Astrocyte (in vitro differentiated cells and primary cell): ENCODE results near the gene ARID3B. TPM values are rescaled to one million over a fixed set of nuclear protein-coding genes. Genes with fewer than 3 reads are reported as not detected.
A peak's percentile ranks its signal among the peaks of the same experiment; 100 is the strongest.

ENCODE experiments used
- DNase-seq: peaks from one replicate; pipeline ENCODE4 v3.0.0-alpha.2; 2010; ENCODE audit warnings: low read depth
- FAIRE-seq: peaks from 2 replicates; lab custom pipeline; 2011; peaks lifted over from hg19 to GRCh38; lab: Jason Lieb, UNC
- H2AFZ ChIP-seq: 2 replicates; pipeline ENCODE4 v1.6.0; 2012; ENCODE audit warnings: low read depth, low read length, inconsistent platforms
- H3K27ac ChIP-seq: 2 replicates; pipeline ENCODE4 v1.5.1; 2011; ENCODE audit warnings: low read depth, low read length, inconsistent platforms
- H3K27me3 ChIP-seq: 2 replicates; pipeline ENCODE4 v1.6.0; 2011; ENCODE audit warnings: low read length, inconsistent platforms; ENCODE audit not compliant: insufficient read depth
- H3K36me3 ChIP-seq: 2 replicates; pipeline ENCODE4 v1.5.1; 2011; ENCODE audit warnings: low read length, inconsistent platforms; ENCODE audit not compliant: insufficient read depth
- H3K4me1 ChIP-seq: 2 replicates; pipeline ENCODE4 v1.5.1; 2011; ENCODE audit warnings: low read length, inconsistent platforms; ENCODE audit not compliant: insufficient read depth
- H3K4me2 ChIP-seq: 2 replicates; pipeline ENCODE4 v1.6.0; 2012; ENCODE audit warnings: low read length, inconsistent platforms
- H3K4me3 ChIP-seq: 2 replicates; pipeline ENCODE4 v1.5.1; 2011; ENCODE audit warnings: low read depth, mild to moderate bottlenecking, low read length, inconsistent platforms; ENCODE audit not compliant: insufficient read depth
- H3K79me2 ChIP-seq: 2 replicates; pipeline ENCODE4 v1.6.0; 2012; ENCODE audit warnings: mild to moderate bottlenecking, low read length, inconsistent platforms; ENCODE audit not compliant: insufficient read depth
- H3K9ac ChIP-seq: 2 replicates; pipeline ENCODE4 v1.6.0; 2012; ENCODE audit warnings: mild to moderate bottlenecking, low read length, inconsistent platforms
- H3K9me3 ChIP-seq: 2 replicates; pipeline ENCODE4 v1.5.1; 2012; ENCODE audit warnings: low read depth, mild to moderate bottlenecking, low read length, inconsistent platforms; ENCODE audit not compliant: insufficient read depth
- H4K20me1 ChIP-seq: 2 replicates; pipeline ENCODE4 v1.6.0; 2012; ENCODE audit warnings: low read length, inconsistent platforms; ENCODE audit not compliant: insufficient read depth
- H3K27ac Mint-ChIP-seq: one replicate; pipeline ENCODE4 v1.8.0; 2021; ENCODE audit warnings: mild to moderate bottlenecking, mixed read lengths; ENCODE audit not compliant: unreplicated experiment
- H3K27me3 Mint-ChIP-seq: one replicate; pipeline ENCODE4 v1.8.0; 2021; ENCODE audit warnings: low read depth, mixed read lengths; ENCODE audit not compliant: unreplicated experiment
- H3K36me3 Mint-ChIP-seq: one replicate; pipeline ENCODE4 v1.8.0; 2021; ENCODE audit warnings: low read depth, mixed read lengths; ENCODE audit not compliant: unreplicated experiment
- H3K4me1 Mint-ChIP-seq: one replicate; pipeline ENCODE4 v1.8.0; 2021; ENCODE audit warnings: low read depth, mixed read lengths; ENCODE audit not compliant: unreplicated experiment
- H3K4me3 Mint-ChIP-seq: one replicate; pipeline ENCODE4 v1.8.0; 2021; ENCODE audit warnings: mild to moderate bottlenecking, moderate library complexity, mixed read lengths; ENCODE audit not compliant: unreplicated experiment
- H3K9me3 Mint-ChIP-seq: one replicate; pipeline ENCODE4 v1.8.0; 2021; ENCODE audit warnings: mild to moderate bottlenecking, mixed read lengths; ENCODE audit not compliant: unreplicated experiment
- CTCF ChIP-seq: IDR thresholded peaks from 2 replicates; pipeline ENCODE4 v1.5.1; 2011; ENCODE audit warnings: low read depth, mild to moderate bottlenecking, inconsistent platforms, low read length, moderate library complexity; ENCODE audit not compliant: insufficient read depth
- EZH2 ChIP-seq: IDR thresholded peaks from 2 replicates; pipeline ENCODE4 v1.6.1; 2012; ENCODE audit warnings: mild to moderate bottlenecking, low read length, inconsistent platforms; ENCODE audit not compliant: insufficient read depth
- total RNA-seq: library from RNA; stranded (reverse); gene quantifications from 2 replicates; pipeline ENCODE4 v1.2.1, GENCODE V29; 2021

The ARID3B gene
- total RNA-seq, 1 donor from 2014 or later = 18.5 TPM

GRCh38 chr15:74592222-74592621 lies 51.2 kb downstream of the ARID3B start:
- H3K36me3 Mint-ChIP-seq = peaks cover 25% of the 10 kb centered on the region
- DNase-seq = no peak
- H3K9me3 ChIP-seq = no peaks in the 10 kb centered on the region

DNA sequence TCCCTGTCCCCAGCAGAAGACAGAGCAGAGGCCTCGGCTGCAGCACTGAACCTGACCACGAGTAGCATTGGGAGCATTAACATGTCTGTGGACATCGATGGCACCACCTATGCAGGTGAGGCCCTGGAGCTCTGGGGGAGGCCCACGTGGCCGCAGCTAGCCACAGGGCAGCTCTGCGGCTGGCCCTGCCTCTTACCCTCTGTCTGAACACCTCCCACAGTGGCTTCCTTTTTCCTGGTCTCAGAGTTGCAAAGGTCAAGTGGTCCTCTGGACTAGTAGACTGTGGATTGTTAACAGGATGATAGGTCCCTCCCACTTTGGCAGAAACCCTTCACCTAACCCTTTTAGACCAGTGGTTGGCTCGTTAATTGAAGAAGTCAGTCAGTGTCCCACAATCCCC lies 52.1 kb downstream of the ARID3B start:
- peaks cover 2% of the 10 kb centered on the region for H3K27me3 Mint-ChIP-seq
- no peaks in the 10 kb centered on the region for H3K9me3 ChIP-seq
- no peak overlapping the region for H3K4me2 ChIP-seq
- no peak for TF ChIP-seq EZH2
- no peak for TF ChIP-seq CTCF
- no peak overlapping the region for H3K9ac ChIP-seq
- H3K4me3 Mint-ChIP-seq = no peak overlapping the region
- peaks cover 7% of the 10 kb centered on the region for H3K36me3 ChIP-seq
- no peak overlapping the region for H2AFZ ChIP-seq
- H3K79me2 ChIP-seq = no peaks in the 10 kb centered on the region
- peaks cover 25% of the 10 kb centered on the region for H3K36me3 Mint-ChIP-seq
- no peak overlapping the region for H3K27ac ChIP-seq
- no peak overlapping the region for H3K4me3 ChIP-seq
- FAIRE-seq (no peak), DNase-seq (no peak)
- no peaks in the 10 kb centered on the region for H4K20me1 ChIP-seq
- peaks cover 10% of the 10 kb centered on the region for H3K4me1 ChIP-seq
- H3K27me3 ChIP-seq = no peaks in the 10 kb centered on the region
- peaks cover 7% of the 10 kb centered on the region for H3K4me1 Mint-ChIP-seq
- no peak overlapping the region for H3K27ac Mint-ChIP-seq
- no peaks in the 10 kb centered on the region for H3K9me3 Mint-ChIP-seq

More at GRCh38 chr15:74592222-74592621, 51.2 kb downstream of the ARID3B start:
- Mint-ChIP-seq H3K4me1 (peaks cover 7% of the 10 kb centered on the region), H3K9me3 (no peaks in the 10 kb centered on the region), H3K27me3 (peaks cover 2% of the 10 kb centered on the region), H3K4me3 (peak overlapping the region; percentile 34), H3K27ac (no peak overlapping the region)
- Histone ChIP-seq H3K27me3 (no peaks in the 10 kb centered on the region), H3K4me2 (no peak overlapping the region), H3K27ac (no peak overlapping the region), H3K4me1 (peaks cover 8% of the 10 kb centered on the region), H2AFZ (no peak overlapping the region), H4K20me1 (no peaks in the 10 kb centered on the region), H3K79me2 (no peaks in the 10 kb centered on the region), H3K4me3 (no peak overlapping the region), H3K9ac (no peak overlapping the region), H3K36me3 (peaks cover 7% of the 10 kb centered on the region)
- TF ChIP-seq CTCF (no peak), EZH2 (no peak)
- FAIRE-seq = no peak

- H3K4me1 ChIP-seq = peaks cover 12% of the 10 kb centered on the region
- no peak overlapping the region for H3K4me2 ChIP-seq
- FAIRE-seq (no peak), DNase-seq (no peak)
- peaks cover 7% of the 10 kb centered on the region for H3K79me2 ChIP-seq
- peaks cover 7% of the 10 kb centered on the region for H3K36me3 ChIP-seq
- Mint-ChIP-seq H3K27me3 (peaks cover 2% of the 10 kb centered on the region), H3K4me1 (peaks cover 3% of the 10 kb centered on the region), H3K4me3 (no peak overlapping the region), H3K36me3 (peaks cover 29% of the 10 kb centered on the region), H3K27ac (no peak overlapping the region), H3K9me3 (no peaks in the 10 kb centered on the region)
- no peak overlapping the region for H3K9ac ChIP-seq
- TF ChIP-seq CTCF = no peak
- TF ChIP-seq EZH2 = no peak
- no peak overlapping the region for H2AFZ ChIP-seq
- H3K27ac ChIP-seq = no peak overlapping the region
- no peak overlapping the region for H3K4me3 ChIP-seq
- no peaks in the 10 kb centered on the region for H3K9me3 ChIP-seq
- H4K20me1 ChIP-seq = no peaks in the 10 kb centered on the region
- no peaks in the 10 kb centered on the region for H3K27me3 ChIP-seq
Observed at GRCh38 chr15:74594455-74594854, 53.4 kb downstream of the ARID3B start.
